K562 (cell line): ENCODE data around the gene PAF1. TPM values are rescaled to one million over a fixed set of nuclear protein-coding genes. Genes with fewer than 3 reads are reported as not detected.

Experiments used
- MGA ChIP-seq: fragments of 450-650 bp; IDR thresholded peaks from 2 replicates; pipeline ENCODE4 v1.6.1; 2016; ENCODE audit warnings: mild to moderate bottlenecking, moderate library complexity
- ZNF224 ChIP-seq: sonication (generic); formaldehyde crosslinking; IDR thresholded peaks from 2 replicates; pipeline ENCODE4 v1.8.0; 2022; ENCODE audit warnings: mild to moderate bottlenecking, missing genetic modification reagents
- ZNF740 ChIP-seq, 3 experiments: fragments of 200-800 bp in 1 of 3; sonication (Bioruptor generic) in 1 of 3; sonication (generic) in 1 of 3; formaldehyde crosslinking in 1 of 3; IDR thresholded peaks; 2 replicates each; pipeline versions ENCODE4 v1.6.1 to v1.8.0; 2016 to 2022; ENCODE audit warnings: mild to moderate bottlenecking in 2 of 3, missing compliant biosample characterization in 2 of 3, missing genetic modification characterization in 2 of 3, missing genetic modification reagents in 1 of 3
- polyA plus RNA-seq, 8 experiments: library from polyadenylated mRNA; depleted of rRNA in 4 of 8; stranded (reverse) in 5 of 8; unstranded in 3 of 8; fragments of >200 nt; fragmentation: Nextera tagmentation in 2 of 8; fragmentation: Illumina TruSeq in 1 of 8; extraction: Ambion mirVana in 2 of 8; extraction: Trizol in 1 of 8; gene quantifications; 2 replicates each; pipeline versions ENCODE4 v1.2.1 to v1.2.3, GENCODE V29; 2011 to 2014; ENCODE audit warnings: inconsistent platforms in 1 of 8, missing spikeins in 1 of 8
- total RNA-seq, 7 experiments: library from RNA; depleted of rRNA in 6 of 7; stranded (reverse); fragments of >200 nt in 6 of 7; fragmentation: Illumina TruSeq in 2 of 7; extraction: Trizol in 2 of 7; gene quantifications; 2 replicates each; pipeline versions ENCODE4 v1.2.1 to v1.2.3, GENCODE V29; 2011 to 2021; ENCODE audit warnings: low replicate concordance in 1 of 7

PAF1 gene
- total and polyA plus RNA-seq, 9 of the 15 experiments (the other 6 are each of a cell fraction or from before 2014, with no cell fraction given): 1.5 to 45.0 (median 33.8) TPM

GRCh38 chr19:39339674-39340073, 51.2 kb downstream of the PAF1 start (continued):
- TF ChIP-seq MGA: no peak
- TF ChIP-seq ZNF224 (CRISPR knock-in tag): no peak
- 0 out of 2 replicates have a peak, but pooled peaks have one; percentile 86 for TF ChIP-seq ZNF740 (CRISPR knock-in tag; IDR thresholded peaks at IDR 0.05)
- TF ChIP-seq ZNF740 (tag; IDR thresholded peaks at IDR 0.05): peak in 1 of 2 experiments; percentile 82; a peak in 1 of 4 replicates
